Amniotic stem cell (primary cell): Measurements from ENCODE around the gene TRIM40.

Experiments used
- DNase-seq: peaks from one replicate; lab custom pipeline; 2025; lab: John Stamatoyannopoulos, UW

Gene TRIM40

GRCh38 chr6:30149858-30150550, 14.1 kb downstream of the TRIM40 start:
- DNase-seq = no peak

DNA sequence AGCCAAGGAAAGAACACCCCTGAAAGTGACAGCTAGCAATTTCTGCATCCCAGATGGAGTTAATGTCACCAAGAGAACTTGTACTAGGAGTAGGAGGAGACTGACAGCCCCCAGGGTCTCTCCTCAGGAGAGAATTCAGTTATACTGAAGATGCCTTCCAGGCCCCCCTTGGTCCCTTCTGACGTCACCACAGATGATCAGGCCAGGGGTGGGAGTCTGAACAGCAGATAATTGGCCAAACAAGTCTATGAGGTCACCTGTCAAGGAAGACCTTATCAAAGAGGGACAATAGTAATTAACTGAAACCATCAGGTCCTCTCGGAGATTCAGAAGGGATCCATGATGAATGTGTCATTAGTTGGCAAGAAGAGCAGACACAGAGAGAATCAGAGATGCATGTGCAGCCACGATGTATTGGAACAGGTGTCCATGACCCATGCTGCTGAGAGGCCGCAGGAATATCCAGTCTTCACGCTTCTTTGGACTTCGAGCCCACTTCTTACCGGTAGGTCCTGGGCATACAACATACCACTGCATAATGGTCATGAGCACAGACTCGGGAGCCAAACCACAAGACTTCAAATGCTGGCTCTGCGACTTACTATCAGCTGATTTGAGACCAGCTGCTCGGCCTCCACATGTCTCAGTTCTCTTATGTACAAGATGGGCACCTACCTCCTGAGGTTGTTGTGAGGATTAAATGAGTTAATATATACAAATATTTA, 14.9 kb downstream of the TRIM40 start:
- DNase-seq = no peak

DNA sequence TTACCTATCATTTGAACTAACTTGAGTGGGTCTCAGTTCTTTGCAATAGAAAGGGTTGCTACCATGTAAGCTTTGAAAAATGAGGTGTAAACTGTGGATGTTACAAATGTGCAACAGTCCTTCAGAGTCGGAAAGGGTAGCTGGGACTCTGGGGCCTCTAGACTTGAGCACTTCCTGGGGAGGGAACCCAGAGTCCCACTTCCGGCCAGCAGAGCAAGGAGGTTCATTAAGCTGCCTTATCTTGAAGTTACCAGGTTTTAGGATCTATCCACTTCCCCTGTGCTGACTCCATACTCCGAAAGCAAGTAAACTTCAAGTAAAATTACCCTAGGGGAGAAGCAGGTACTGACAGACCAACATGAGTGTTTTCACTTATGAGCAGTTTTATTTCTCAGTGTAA, 15.6 kb downstream of the TRIM40 start:
- no peak for DNase-seq

GRCh38 chr6:30152016-30152673, 16.2 kb downstream of the TRIM40 start:
- no peak for DNase-seq

GRCh38 chr6:30152910-30153610, 17.1 kb downstream of the TRIM40 start:
- DNase-seq = no peak

GRCh38 chr6:30154061-30154460, 18.1 kb downstream of the TRIM40 start:
- no peak for DNase-seq

- peak; percentile 16 for DNase-seq
Observed at GRCh38 chr6:30154709-30155519, 19.0 kb downstream of the TRIM40 start.

DNA sequence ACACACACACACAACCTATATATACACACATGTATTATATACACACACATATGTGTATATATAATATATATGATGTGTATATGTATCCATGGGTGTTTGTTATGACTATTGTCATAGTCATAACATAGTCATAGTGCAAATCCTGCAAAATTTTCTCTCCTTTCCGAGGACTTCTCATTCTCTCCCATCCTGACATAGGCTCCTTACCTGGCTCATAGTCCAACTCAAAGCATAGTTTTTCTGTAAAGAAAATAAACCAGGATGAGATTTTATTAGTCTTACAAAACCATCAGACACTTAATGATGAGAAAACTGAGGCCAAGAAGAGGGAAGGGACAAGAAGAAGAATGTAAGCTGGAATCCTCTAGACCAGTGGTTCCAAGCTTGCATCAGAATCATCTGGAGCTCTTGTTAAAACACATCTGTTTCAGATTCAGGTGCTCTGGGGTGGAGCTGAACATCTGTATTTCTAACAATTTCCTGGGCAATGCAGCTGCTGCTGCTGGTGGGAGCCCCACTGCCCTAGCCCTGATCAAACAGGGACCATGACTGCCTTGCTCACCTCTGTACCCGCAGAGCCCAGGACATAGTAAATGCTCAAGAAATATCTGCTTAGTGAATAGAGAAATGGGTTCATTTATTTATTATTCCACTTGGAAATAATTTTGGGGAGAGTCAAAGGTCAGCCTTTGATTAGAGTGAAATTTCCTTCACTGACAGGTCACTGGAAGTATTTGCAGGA, 19.8 kb downstream of the TRIM40 start:
- no peak for DNase-seq

GRCh38 chr6:30156262-30156599, 20.3 kb downstream of the TRIM40 start:
- DNase-seq = no peak

DNA sequence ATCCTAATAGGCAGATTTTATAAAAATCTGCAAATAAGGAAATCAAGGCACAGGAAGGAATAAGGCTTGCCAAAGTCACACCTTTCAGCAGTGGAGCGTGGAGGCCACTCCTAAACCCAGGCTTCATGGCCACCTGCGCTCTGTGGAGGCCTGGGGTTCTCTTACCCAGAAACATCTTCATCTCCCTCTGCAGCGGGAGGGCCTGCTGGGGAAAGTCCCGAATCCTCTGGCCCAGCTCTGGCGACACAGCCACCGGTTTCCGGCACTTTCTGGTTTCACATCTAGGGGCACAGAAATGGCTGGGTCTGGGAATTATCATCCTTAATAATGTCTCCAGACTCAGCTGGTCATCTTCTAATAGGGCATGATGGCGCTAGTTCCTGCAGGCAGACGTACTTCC, 20.8 kb downstream of the TRIM40 start:
- no peak for DNase-seq

- DNase-seq = no peak
Observed at GRCh38 chr6:30157581-30157980, 21.6 kb downstream of the TRIM40 start.

GRCh38 chr6:30157999-30158398, 22.1 kb downstream of the TRIM40 start:
- no peak for DNase-seq

DNA sequence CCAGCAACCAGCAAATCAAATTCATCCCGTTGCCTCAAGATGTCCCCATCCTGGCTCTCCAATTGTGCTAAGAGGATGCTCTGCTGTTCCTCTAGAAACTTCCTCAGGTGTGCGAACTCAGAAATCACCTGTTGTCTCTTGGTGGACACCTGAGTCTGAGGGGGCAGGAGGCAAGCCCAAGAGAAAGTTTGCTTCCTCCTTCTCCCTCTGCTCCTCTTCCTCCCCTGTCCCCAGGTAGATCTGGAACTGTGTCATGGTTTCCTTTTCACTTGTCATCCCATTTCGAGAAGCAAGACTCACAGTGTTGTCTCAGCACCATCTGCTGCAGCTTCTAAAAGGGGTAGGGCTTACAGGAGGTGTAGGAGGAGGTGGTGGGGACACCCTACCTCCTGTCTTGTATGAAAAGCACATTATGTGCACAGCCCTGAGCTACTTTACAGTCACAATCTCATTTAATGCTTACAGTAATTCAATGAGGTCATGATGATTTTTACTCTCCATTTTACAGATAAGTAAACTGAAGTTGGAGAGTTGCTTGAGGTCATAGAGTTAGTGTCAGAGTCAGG, 22.6 kb downstream of the TRIM40 start:
- no peak for DNase-seq

DNA sequence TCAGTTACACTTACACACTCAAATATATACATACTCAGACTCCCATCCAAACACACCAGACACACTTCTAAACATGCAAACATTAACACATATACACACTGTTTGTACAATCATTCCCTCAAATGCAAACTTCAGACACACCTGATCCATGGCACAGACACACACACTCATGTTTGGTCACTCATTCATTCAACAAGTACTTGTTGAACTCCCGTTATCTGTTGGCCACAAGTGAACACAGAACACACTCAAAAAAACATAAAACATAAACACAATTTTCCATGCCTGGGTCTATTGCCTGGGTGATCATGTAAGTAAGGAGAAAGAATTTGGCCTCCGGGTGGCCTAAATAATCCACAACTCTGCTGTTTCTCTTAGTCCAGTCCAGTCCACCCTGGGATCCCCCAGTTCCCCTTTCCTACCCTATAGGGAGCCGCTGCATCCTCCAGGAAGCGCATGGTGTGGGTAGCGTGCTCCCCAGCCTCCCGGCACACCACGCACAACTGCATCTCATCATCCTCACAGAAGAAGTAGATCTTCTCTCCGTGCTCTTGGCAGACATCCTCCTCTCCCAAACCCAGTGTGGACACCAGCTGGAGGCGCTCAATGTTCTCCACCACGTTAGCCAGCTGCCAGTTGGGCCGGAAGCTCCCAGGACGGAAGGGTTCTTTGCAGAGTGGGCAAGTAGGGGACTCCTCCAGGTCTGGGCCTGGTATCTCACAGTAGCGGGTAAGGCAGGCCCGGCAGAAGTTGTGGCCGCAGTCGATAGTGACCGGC, 24.3 kb downstream of the TRIM40 start:
- no peak for DNase-seq

DNA sequence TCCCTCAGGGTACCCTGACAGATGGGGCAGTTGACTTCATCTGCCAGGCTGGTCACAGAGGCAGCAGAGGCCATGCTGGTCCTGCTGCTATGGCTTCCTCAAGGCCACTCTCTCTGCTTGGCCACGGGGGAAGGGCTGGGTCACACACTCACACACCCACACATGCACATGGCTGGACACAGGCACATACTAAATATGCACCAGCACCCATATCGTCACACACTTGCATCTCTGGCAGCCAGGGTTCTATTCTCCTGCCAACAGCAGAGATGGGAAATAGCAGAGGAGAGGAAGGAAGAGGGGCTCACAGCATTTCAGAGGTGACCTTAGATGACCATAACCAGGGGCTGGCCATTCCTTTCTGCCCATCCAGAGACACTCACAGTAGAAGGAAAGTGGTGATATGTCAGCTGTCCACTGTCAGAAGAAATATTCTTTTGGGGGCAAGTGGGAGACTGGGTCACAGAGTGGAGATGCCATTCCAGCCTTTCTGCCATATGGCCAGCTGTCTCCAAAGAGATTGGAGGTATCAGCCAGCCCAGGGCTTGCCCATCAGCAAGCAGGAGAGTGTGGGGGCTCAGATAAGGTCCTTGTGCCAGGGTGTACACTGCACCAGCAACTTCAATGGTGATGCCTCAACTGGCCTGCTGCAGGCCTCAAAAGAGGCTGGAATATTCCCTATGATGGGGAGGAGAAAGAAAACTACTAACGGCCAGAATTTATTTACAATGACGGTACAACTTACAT, 25.0 kb downstream of the TRIM40 start, which contains the start of gene TRIM10:
TSS of gene TRIM10 (minus strand) at position 427 of the 747 bp plus-strand sequence. CDS start at position 74, 353 bp downstream.
- no peak for DNase-seq

DNA sequence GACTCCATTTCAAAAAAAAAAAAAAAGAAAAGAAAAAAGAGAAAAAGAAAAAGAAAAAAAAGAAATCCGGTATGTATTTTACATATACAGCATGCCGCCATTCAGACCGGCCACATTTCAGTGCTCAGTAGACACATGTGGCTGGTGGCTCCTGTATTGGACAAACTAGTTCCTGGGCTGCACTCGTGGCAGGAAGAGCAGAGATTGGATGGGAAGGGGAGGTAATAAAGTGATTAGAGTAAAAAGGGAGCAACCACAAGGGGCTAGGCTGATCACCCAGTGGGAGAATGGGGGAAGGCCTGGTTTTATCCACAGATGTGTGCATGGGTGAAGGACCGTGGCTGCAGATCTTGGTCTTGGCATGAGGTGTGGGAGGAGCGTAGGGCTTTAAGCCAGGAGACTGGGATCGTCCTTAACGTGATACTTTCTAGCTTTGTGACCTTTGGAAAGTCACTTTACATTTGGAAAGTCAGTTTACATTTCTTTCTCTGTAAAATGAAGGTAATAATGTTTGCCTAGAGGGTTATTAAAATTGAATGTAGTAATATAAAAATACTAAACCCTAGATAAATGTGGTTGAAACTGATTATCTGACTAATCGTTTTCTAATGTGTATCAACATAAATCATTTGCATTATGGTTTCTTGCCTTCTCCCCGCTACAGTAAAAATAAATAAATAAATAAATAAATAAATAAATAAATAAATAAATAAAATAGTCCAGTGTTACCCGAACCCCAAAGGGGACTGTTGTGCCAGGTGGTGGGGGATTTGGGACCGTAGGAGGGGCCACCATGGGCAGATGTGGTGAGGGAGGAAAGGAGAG, 26.5 kb downstream of the TRIM40 start:
- no peak for DNase-seq

DNA sequence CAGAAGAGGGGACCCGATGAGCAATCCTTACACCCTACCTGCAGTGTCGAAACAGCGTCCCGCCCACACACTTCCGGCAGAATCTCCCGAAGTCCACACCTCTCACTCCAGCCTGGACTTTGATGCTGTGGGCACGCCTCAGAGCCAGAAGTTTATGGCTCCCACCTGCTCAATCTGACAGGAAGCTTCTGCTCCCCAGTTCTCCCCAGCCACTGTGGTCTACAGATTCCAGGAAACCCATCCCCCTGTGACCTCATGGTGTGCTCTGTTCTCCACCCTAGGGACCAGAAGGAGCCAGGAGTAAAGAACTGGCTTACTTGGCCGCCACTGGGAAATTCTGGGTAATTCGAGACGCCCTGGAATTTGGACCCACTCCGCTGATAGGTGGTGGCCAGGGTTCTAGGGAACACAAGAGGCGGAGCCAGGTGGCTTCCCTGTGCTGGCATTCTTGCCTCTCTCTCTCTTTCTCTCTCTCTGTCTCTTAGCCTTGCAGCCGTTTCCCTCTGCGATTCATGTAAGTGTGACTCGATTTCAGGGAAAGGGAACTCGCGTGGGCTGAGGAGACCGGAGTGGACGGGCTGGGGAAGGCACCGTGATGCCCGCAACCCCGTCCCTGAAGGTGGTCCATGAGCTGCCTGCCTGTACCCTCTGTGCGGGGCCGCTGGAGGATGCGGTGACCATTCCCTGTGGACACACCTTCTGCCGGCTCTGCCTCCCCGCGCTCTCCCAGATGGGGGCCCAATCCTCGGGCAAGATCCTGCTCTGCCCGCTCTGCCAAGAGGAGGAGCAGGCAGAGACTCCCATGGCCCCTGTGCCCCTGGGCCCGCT, 27.4 kb downstream of the TRIM40 start, which contains the start of gene TRIM15:
TSS of gene TRIM15 (plus strand) at position 457 of the 828 bp plus-strand sequence. CDS start at position 596, 139 bp downstream.
- no peak for DNase-seq
